ENCODE measurements around the gene SPATS2. TPM values are rescaled to one million over a fixed set of nuclear protein-coding genes. Genes with fewer than 3 reads are reported as not detected.
A peak's percentile ranks its signal among the peaks of the same experiment; 100 is the strongest.

SPATS2 gene
- total and polyA plus RNA-seq, 2 donors (not counting 1 experiment from before 2014, with no cell fraction given) = 11.3 to 21.5 TPM

DNA sequence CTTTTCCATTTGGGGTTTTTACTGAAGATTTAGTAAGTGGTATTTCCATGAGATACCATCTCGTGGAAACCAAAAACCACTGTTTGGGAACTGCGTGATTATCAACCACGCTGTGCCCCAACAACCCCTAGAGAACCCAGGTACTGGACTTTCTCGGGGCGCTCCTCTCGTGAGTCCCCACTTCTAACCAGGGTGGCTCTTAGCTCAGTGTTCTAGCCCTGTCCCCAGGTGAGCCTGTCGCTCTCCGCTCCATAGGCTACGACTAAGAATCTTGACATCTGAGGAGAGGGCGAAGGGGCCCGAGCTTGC is 200.0 kb downstream of the SPATS2 start:
- peaks cover 67% of the 10 kb centered on the region for H3K79me2 ChIP-seq (ENCODE audit: control insufficient read depth, insufficient read depth, low read length)
- ChIA-PET CTCF (interaction anchor here (0.6 to 1.5 kb wide), 3 partner anchors 16 to 505 kb away, joined by 3 to 6 read pairs (median 3); no protein-coding TSS in a partner anchor), POLR2A (interaction anchor here (0.6 to 1.5 kb wide), 5 partner anchors 13 to 702 kb away, joined by 3 to 12 read pairs (median 4); partner anchors contain the start of genes RND1 and TROAP)
- peak overlapping the region; percentile 97 for H2AFZ ChIP-seq (ENCODE audit: insufficient read depth, low read depth, low read length, poor library complexity, severe bottlenecking)
- peaks cover 0 to 39% of the 10 kb centered on the region in 2 experiments for H3K36me3 ChIP-seq (replicated peaks in 1 of 2; ENCODE audit: control extremely low read depth in 1 of 2, control insufficient read depth in 1 of 2, extremely low read depth in 1 of 2, insufficient read depth in 2 of 2, low read length in 1 of 2)
- ATAC-seq (ENCODE audit: low read depth) (no peak), DNase-seq (no peak)
- peak overlapping the region; percentile 97 for H3K9ac ChIP-seq (ENCODE audit: low read length)
- H3K4me1 ChIP-seq (ENCODE audit: control insufficient read depth in 2 of 2, insufficient read depth in 2 of 2, low read length in 2 of 2) = peaks cover 15 to 29% of the 10 kb centered on the region in 2 donors
- no peaks in the 10 kb centered on the region for H3K9me3 ChIP-seq (ENCODE audit: control extremely low read depth in 1 of 3, control insufficient read depth in 2 of 3, insufficient read depth in 1 of 3, low read length in 2 of 3)
- peak overlapping the region; percentile 99 for H3K4me3 Mint-ChIP-seq
- H3K27ac Mint-ChIP-seq = peak overlapping the region; percentile 99
- 5% methylated on average over 11 of the region's 11 CpGs for WGBS (ENCODE audit: insufficient coverage)
- peak overlapping the region; percentile 62 to 98 (median 91) for H3K4me3 ChIP-seq (ENCODE audit: control extremely low read depth in 1 of 5, extremely low read depth in 1 of 5, insufficient read depth in 1 of 5, low read depth in 2 of 5, low read length in 4 of 5)
- H3K9me3 Mint-ChIP-seq (ENCODE audit: insufficient read depth) = no peaks in the 10 kb centered on the region
- no peaks in the 10 kb centered on the region for H3K27me3 ChIP-seq (replicated peaks in 1 of 4; ENCODE audit: control extremely low read depth in 1 of 4, control insufficient read depth in 3 of 4, insufficient read depth in 4 of 4, low read length in 3 of 4)
- H3K4me2 ChIP-seq (replicated peaks; ENCODE audit: low read depth, low read length, poor library complexity, severe bottlenecking) = peak overlapping the region; percentile 91
- H3K27ac ChIP-seq (ENCODE audit: low read length in 2 of 2) = peak overlapping the region; percentile 91 to 97
- H3K27me3 Mint-ChIP-seq = no peaks in the 10 kb centered on the region
- peaks cover 40% of the 10 kb centered on the region for H4K20me1 ChIP-seq (ENCODE audit: control insufficient read depth, insufficient read depth, low read length, poor library complexity, severe bottlenecking)
- H3K4me1 Mint-ChIP-seq = peaks cover 28% of the 10 kb centered on the region
- TF ChIP-seq, protein P1, sequence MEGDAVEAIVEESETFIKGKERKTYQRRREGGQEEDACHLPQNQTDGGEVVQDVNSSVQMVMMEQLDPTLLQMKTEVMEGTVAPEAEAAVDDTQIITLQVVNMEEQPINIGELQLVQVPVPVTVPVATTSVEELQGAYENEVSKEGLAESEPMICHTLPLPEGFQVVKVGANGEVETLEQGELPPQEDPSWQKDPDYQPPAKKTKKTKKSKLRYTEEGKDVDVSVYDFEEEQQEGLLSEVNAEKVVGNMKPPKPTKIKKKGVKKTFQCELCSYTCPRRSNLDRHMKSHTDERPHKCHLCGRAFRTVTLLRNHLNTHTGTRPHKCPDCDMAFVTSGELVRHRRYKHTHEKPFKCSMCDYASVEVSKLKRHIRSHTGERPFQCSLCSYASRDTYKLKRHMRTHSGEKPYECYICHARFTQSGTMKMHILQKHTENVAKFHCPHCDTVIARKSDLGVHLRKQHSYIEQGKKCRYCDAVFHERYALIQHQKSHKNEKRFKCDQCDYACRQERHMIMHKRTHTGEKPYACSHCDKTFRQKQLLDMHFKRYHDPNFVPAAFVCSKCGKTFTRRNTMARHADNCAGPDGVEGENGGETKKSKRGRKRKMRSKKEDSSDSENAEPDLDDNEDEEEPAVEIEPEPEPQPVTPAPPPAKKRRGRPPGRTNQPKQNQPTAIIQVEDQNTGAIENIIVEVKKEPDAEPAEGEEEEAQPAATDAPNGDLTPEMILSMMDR (IDR thresholded peaks at IDR 0.05) = no peak
- no peak for TF ChIP-seq EZH2 (IDR thresholded peaks at IDR 0.05; ENCODE audit: borderline replicate concordance, insufficient read depth, low read depth, low read length, poor library complexity, severe bottlenecking)
- intact Hi-C loops (cut with micrococcal nuclease) = loop anchor here (1.0 to 5.0 kb wide), 2 partner anchors 29 to 260 kb away; partner anchors contain the start of gene NCKAP5L
